K562 (cell line): Measurements from ENCODE around the gene DCAF4.

Source experiments
- BRCA1 ChIP-seq, 2 experiments: fragments of 450-650 bp in 1 of 2; sonication (generic) in 1 of 2; formaldehyde crosslinking in 1 of 2; IDR thresholded peaks; 2 replicates each; pipeline versions ENCODE4 v1.5.0 to v1.6.1; 2017 to 2020; ENCODE audit warnings: mild to moderate bottlenecking in 1 of 2, missing genetic modification reagents in 1 of 2
- CTCF ChIP-seq, 3 experiments: IDR thresholded peaks in 2 of 3; conservative IDR thresholded peaks in 1 of 3; 2 replicates each; pipeline ENCODE4 v1.5.1; 2011 to 2012; ENCODE audit warnings: low read length in 3 of 3, mild to moderate bottlenecking in 3 of 3, control low read depth in 2 of 3, improper control_type of control experiment in 1 of 3, inconsistent platforms in 1 of 3, low read depth in 1 of 3, mixed read lengths in 1 of 3, moderate library complexity in 1 of 3; ENCODE audit not compliant: insufficient read depth in 2 of 3
- ETV6 ChIP-seq, 3 experiments: fragments of 150-350 bp in 1 of 3; sonication (generic) in 1 of 3; formaldehyde crosslinking in 1 of 3; IDR thresholded peaks; 2 replicates each; pipeline versions ENCODE4 v1.6.1 to v1.8.0; 2014 to 2022; ENCODE audit warnings: borderline replicate concordance in 2 of 3, low read depth in 2 of 3, antibody characterized with exemption in 1 of 3, low read length in 1 of 3, mild to moderate bottlenecking in 1 of 3, missing genetic modification reagents in 1 of 3
- HSF4 ChIP-seq: fragments of 250-450 bp; sonication (Bioruptor Pico); IDR thresholded peaks from 2 replicates; pipeline ENCODE4 v2.1.2; 2022; ENCODE audit warnings: mild to moderate bottlenecking, moderate library complexity, borderline replicate concordance
- KLF6 ChIP-seq: fragments of 250-450 bp; sonication (Bioruptor Pico); IDR thresholded peaks from 2 replicates; pipeline ENCODE4 v1.4.0; 2020; ENCODE audit warnings: mild to moderate bottlenecking, moderate library complexity, borderline replicate concordance
- MTF1 ChIP-seq: fragments of 250-450 bp; sonication (Bioruptor Pico); IDR thresholded peaks from 2 replicates; pipeline ENCODE4 v1.9.0; 2021; ENCODE audit warnings: moderate library complexity, mild to moderate bottlenecking, inconsistent platforms, borderline replicate concordance
- MYC ChIP-seq, 2 experiments: fragments of 250-450 bp in 1 of 2; sonication (Bioruptor Pico) in 1 of 2; IDR thresholded peaks; 2 replicates each; pipeline versions ENCODE4 v1.5.1 to v1.6.1; 2012 to 2021; ENCODE audit warnings: low read depth in 2 of 2, borderline replicate concordance in 1 of 2, improper control_type of control experiment in 1 of 2, low read length in 1 of 2, mild to moderate bottlenecking in 1 of 2, moderate library complexity in 1 of 2
- POLR2AphosphoS2 ChIP-seq: IDR thresholded peaks from 2 replicates; pipeline ENCODE4 v1.6.1; 2012; ENCODE audit warnings: low read length, improper control_type of control experiment
- PRMT5 ChIP-seq: sonication (generic); formaldehyde crosslinking; IDR thresholded peaks from 2 replicates; pipeline ENCODE4 v1.5.0; 2020; ENCODE audit warnings: missing genetic modification reagents
- SIN3A ChIP-seq, 2 experiments: fragments of 150-350 bp in 1 of 2; IDR thresholded peaks; 2 replicates each; pipeline ENCODE4 v1.6.1; 2011 to 2016; ENCODE audit warnings: borderline replicate concordance in 2 of 2, low read depth in 2 of 2, low read length in 2 of 2, mild to moderate bottlenecking in 2 of 2, moderate library complexity in 2 of 2; ENCODE audit not compliant: control insufficient read depth in 1 of 2
- SMARCC2 ChIP-seq: fragments of 450-650 bp; IDR thresholded peaks from 2 replicates; pipeline ENCODE4 v1.6.1; 2017; ENCODE audit warnings: antibody characterized with exemption, moderate library complexity, mild to moderate bottlenecking, low read depth
- SP1 ChIP-seq: sonication (generic); formaldehyde crosslinking; IDR thresholded peaks from 2 replicates; pipeline ENCODE4 v1.8.1; 2022; ENCODE audit warnings: mild to moderate bottlenecking, missing genetic modification reagents
- TOE1 ChIP-seq, 2 experiments: fragments of 450-650 bp in 1 of 2; sonication (generic) in 1 of 2; formaldehyde crosslinking in 1 of 2; IDR thresholded peaks; 2 replicates each; pipeline versions ENCODE4 v1.7.1 to v1.8.0; 2016 to 2022; ENCODE audit warnings: borderline replicate concordance in 2 of 2, mild to moderate bottlenecking in 2 of 2, antibody characterized with exemption in 1 of 2, inconsistent platforms in 1 of 2, low read depth in 1 of 2, missing genetic modification reagents in 1 of 2, moderate library complexity in 1 of 2

GRCh38 chr14:72928872-72929271 is 2.6 kb downstream of the DCAF4 start:
- TF ChIP-seq PRMT5 (no peak), MTF1 (CRISPR knock-in tag) (no peak), POLR2AphosphoS2 (no peak), HSF4 (CRISPR knock-in tag) (no peak), KLF6 (CRISPR knock-in tag) (no peak), TOE1 (IDR thresholded peaks at IDR 0.05; ENCODE audit: borderline replicate concordance) (no peak), TOE1 (CRISPR knock-in tag; IDR thresholded peaks at IDR 0.05; ENCODE audit: borderline replicate concordance, low read depth) (no peak), CTCF (IDR thresholded peaks at IDR 0.05 in 2 of 3, conservative IDR thresholded peaks at IDR 0.05 in 1 of 3; ENCODE audit: insufficient read depth in 2 of 3, low read depth in 1 of 3, low read length in 3 of 3) (no peak), BRCA1 (IDR thresholded peaks at IDR 0.05) (no peak), BRCA1 (CRISPR knock-in tag; IDR thresholded peaks at IDR 0.05) (no peak), SP1 (CRISPR knock-in tag) (no peak), MYC (IDR thresholded peaks at IDR 0.05; ENCODE audit: low read depth, low read length) (no peak), MYC (CRISPR knock-in tag; IDR thresholded peaks at IDR 0.05; ENCODE audit: borderline replicate concordance, low read depth) (no peak), ETV6 (IDR thresholded peaks at IDR 0.05; ENCODE audit: borderline replicate concordance in 1 of 2, low read depth in 2 of 2, low read length in 1 of 2) (no peak), ETV6 (CRISPR knock-in tag; IDR thresholded peaks at IDR 0.05; ENCODE audit: borderline replicate concordance) (no peak), SMARCC2 (no peak), SIN3A (IDR thresholded peaks at IDR 0.05; ENCODE audit: borderline replicate concordance in 2 of 2, control insufficient read depth in 1 of 2, low read depth in 2 of 2, low read length in 2 of 2) (no peak)
